Stimulated activated CD4-positive, alpha-beta T cell treated with anti-CD3 and anti-CD28 coated beads, TNF-alpha, amount 100 ng/mL, for 48 hours (primary cell): ENCODE data around the gene RECK.

Experiments
- DNase-seq, 3 donors: peaks; one replicate each; pipeline ENCODE4 v3.0.0-alpha.2; 2020; ENCODE audit warnings: low read depth in 3 of 3

Gene RECK

GRCh38 chr9:36137392-36138004, 100.8 kb downstream of the RECK start:
- no peak for DNase-seq

GRCh38 chr9:36138496-36138895, 101.8 kb downstream of the RECK start:
- DNase-seq, result no peak

- no peak for DNase-seq
Observed at GRCh38 chr9:36138901-36139300, 102.2 kb downstream of the RECK start.

GRCh38 chr9:36140086-36141084, 103.7 kb downstream of the RECK start:
- DNase-seq, result no peak

- no peak for DNase-seq
Observed at GRCh38 chr9:36141288-36141687, 104.6 kb downstream of the RECK start.

GRCh38 chr9:36141761-36142160, 105.0 kb downstream of the RECK start:
- DNase-seq, result no peak

DNA sequence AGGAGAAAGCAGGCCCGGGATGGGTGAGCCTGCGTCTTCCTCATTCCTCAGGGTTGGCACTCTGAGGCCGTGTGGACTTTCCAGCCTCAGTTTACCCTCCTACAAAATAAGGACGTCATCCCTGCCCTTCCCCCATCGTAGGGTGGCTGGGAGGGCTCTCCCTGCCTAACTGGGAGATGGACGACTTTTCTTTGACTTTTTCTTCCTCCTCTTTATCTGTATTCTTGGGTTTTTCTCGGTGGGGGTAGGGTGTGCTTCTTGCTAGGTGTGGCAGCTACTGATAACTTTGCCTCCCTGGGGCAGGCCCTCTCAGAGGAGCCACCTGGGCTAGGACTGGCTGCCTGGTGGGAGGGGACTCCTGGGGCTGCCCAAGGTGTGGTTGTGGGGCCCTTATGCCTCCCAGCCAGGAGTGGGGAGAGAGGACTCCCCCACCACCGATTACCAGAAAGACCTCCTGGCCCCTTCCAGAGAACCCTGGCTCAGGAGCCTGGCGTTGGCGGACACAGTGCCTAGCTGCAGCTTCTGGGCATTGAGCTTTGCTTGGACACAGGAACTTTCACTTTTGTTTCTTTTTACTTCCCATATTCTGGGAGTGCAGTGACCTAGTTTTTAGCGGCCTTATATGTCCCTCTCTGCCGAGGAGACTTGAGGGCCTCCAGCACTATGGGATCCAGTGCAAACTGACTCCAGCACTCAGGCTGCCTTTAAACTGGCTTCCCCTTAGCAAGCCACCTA, 106.0 kb downstream of the RECK start:
- no peak for DNase-seq

- no peak for DNase-seq
Observed at GRCh38 chr9:36143245-36143641, 106.5 kb downstream of the RECK start.

DNA sequence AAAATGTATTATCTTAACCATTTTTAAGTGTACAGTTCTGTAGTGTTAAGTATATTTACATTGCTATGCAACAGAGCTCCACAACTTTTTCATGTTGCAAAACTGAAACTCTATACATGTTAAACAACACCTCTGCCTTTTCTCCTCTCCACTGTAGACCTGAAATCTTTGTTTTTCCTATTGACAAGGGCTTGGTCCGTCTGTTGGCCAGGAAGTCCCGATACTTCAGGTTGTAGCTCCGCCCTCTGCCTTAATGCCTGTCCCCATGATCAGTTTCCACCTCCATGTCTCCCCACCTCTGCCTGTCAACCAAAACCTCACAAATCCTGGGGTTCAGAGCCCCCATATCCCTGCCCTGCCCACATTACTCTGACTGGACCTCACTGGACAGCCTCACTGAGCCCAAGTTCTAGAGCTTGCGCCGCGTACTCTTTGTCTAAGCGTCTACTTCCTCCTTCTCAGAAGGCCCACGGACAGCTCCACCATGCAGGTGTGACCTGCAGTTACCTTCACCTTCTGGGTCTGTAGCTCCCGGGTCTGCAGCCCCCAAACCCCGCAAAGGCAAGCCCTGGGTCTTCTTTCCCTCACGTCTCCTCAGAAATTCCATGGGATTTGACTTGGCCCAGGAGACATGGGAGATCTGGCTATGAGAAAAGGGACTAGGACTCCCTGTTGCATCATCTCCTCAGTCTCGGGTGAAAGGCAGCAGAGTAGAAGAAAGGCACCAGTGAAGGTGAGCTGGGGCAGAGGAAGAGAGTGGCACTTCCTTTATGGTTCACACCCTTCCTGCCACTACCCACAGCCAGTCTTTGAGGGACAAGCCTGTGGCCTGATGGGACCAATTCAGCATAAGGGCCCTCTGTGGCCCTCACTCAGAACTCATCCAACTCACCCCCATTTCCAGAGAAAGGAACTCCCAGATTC, 107.9 kb downstream of the RECK start:
- no peak for DNase-seq

DNA sequence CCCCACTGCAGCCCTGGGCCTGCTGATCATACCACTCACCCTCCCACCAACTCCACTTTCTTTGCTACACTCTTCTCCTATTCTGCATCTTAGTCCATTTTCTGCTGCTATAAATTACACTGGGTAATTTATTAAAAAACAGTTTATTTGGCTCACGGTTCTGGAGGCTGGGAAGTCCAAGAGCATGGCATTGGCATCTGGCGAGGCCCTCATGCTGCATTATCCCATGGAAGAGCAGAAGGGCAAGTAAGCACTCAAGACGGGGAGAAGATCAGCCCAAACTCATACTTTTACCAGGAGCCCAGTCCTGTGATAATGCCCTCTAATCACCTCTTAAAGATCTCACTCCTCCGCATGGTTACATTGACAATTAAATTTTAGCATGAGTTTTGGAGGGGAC, 109.3 kb downstream of the RECK start:
- DNase-seq, result no peak

DNA sequence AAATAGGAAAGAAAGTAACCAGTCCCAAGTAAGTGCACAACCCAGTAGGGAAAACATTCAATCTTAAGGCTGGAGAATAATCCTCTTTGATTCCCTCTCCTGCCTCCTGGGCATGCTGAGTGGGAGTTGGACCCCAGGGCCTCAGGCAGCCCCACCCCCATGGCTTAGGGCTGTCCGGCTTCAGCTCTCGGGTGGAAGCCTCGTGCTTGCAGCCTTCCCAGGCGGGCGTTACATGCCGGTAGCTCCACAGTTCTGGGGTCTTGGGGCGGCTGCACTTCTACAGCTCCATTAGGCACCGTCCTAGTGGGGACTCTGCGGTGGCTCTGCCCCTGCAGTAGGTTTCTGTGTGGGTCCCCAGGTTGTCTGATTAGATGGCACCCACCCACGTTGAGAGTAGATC, 109.9 kb downstream of the RECK start:
- DNase-seq, result no peak

DNA sequence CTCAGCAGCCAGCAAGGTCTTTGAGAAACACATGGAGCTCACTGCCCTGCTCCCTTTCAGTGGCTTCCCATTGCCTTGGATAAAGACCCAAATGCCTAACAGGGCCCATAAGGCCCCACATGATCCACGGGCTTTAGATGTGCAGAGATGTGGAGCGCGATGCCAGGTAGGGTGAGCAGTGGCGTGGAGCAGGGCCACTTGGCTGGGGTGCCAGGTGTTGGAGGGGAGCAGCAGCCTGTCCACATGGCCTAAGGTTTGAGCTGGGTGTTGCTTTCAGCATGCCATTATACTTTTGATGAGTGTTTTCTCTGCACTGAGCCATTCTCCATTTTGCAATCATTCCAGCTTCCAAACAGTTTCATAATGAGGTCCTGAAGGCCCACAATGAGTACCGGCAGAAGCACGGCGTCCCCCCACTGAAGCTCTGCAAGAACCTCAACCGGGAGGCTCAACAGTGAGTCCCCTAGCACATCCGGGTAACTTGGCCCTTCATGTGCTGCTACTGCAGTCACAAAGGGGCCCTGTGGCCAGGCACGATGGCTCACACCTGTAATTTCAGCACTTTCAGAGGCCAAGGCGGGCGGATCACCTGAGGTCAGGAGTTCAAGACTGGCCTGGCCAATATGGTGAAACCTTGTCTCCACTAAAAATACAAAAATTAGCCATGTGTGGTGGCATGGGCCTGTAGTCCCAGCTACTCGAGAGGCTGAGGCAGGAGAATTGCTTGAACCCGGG, 110.9 kb downstream of the RECK start:
- DNase-seq, result no peak

DNA sequence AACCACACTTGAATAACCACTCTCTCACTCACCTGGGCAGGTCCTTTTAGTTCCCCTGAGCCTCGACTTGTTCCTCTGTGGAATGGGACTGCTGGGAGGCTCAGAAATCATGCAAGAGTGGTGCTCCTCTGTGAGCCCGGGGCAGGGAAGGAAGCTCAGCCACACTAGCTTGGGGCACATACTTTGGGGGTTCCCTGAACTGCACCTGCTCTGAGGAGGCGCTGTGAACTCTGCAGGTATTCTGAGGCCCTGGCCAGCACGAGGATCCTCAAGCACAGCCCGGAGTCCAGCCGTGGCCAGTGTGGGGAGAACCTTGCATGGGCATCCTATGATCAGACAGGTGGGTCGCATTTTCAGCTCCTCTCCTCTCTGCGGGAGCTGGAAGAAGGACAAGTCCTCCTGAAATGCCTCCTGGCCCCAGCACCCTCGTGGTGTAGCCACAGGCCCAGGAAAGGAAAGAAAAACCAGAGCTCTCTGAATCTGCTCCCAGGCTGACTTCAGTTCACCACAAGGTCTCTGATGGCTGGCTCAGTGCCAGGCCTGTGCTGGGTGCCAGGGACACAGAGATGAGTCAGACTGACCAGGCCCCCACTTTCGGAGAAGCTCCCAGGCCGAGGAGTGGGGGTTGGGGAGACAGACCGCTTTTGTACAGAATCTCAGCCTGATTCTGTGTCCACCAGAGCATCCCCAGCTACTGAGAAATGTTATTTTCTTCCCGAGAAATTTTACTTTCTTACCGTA, 111.8 kb downstream of the RECK start:
- peak in 2 of 3 donors; percentile 56 to 57 for DNase-seq

DNA sequence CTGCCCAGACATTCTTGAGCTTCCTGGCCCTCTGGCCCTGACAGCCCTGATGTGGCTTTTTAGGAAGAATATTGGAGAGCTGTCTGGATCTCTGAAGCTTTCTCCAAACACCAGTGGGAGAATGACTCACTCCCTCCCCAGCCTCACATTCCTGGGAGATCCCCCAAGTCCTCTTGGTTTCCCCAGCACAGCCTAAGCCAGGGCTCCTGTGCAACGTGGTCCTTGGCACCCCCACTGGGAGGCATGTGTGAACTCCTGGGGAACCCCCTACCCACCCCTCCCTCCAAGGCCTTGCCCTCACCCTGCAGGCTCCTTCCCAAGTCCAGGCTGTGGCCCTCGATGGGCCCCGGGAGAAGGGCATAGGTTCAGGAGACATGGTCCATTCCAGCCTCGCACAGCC, 112.5 kb downstream of the RECK start:
- no peak for DNase-seq

DNA sequence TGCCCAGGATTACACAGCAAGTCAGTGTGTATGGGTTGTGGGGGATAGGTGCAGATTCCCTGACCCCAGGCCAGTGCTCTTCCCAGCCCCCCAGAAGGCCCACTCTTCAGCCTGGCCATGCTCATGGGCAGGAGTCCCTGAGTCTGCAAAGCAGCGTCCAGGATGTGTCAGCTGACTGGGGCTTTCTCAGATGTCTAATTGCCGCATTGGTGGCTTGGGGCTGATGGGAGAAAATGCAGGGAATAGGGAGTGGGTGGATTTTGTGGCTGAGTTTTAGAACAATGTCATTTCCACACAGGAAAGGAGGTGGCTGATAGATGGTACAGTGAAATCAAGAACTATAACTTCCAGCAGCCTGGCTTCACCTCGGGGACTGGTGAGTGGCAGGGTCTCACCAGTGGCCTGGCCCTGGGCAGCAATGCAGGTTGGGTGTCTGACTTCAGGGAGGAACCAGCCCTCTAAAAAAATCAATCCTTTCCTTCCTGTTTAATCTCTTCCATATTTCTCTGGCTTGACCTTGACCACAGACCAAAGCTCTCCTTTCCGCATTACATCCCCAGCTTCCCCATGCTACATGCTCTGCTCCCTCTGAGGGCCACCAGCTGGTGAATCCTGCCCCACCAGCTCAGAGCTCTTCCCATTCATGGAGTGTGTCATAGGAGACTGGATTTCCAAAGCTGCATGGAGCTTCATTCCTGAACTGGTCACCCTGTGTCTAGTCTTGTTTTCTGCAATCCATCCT, 114.0 kb downstream of the RECK start:
- DNase-seq, result no peak

DNA sequence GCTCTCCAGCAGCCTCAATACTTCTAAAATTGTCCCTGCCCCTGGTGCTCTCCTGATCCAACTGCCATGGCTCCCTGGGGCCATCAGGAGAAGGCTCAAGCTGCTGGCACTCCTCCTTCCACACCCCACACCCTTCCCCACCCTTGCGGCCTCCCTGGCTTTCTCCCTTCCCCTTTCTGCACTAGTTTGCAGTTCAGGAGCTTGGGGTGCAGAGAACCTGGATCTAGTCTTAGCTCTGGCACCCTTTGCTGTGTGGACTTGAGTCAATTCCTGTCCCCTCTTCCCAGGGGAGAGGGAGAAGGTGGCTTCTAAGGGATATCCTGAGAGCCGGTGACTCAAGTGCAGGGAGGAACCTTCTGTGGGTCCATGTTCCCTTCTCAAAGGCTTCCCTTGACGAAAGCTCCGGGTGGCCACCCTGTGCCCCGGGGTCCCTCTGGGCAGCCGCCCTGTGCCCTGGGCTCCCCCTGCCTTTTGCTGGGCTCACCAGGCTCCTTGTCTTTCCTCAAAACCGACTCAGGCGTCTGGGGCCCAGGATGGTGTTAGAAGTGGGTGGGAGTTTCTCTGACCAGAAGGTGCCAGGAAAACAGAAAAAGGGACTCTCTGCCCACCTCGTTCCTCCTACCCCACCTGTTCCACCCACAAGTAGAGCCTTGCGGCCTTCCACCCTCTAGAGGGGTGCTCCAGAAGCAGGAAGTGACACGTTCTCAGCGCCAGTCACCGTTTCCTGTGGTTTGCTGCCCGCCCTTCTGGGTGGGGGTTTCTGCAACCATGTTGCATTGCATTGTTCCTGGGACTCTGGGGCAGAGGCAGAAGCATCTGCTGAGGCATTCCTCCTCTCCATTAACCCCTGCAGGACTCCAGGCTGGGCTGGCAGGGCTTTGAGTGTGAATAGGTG, 114.8 kb downstream of the RECK start:
- DNase-seq, result peak; percentile 59 to 84 (median 76)

GRCh38 chr9:36152741-36153438, 116.2 kb downstream of the RECK start:
- DNase-seq, result no peak

GRCh38 chr9:36153746-36154145, 117.0 kb downstream of the RECK start:
- DNase-seq, result no peak
